PFSK-1 (cell line): Measurements from ENCODE around the gene ARHGAP6.

Source experiments
- FOXP2 ChIP-seq: optimal IDR thresholded peaks from 2 replicates; pipeline ENCODE3; 2011; ENCODE audit warnings: borderline replicate concordance, control low read depth, inconsistent platforms; ENCODE audit not compliant: insufficient read depth; ENCODE audit errors: extremely low read length, extremely low read depth
- POLR2AphosphoS5 ChIP-seq: IDR thresholded peaks from 2 replicates; pipeline ENCODE4 v1.6.1; 2012; ENCODE audit warnings: low read depth, mild to moderate bottlenecking, control low read depth, low read length, moderate library complexity
- SIN3A ChIP-seq: IDR thresholded peaks from 2 replicates; pipeline ENCODE4 v1.6.1; 2012; ENCODE audit warnings: mild to moderate bottlenecking, low read length, moderate library complexity, borderline replicate concordance; ENCODE audit not compliant: insufficient read depth
- TAF1 ChIP-seq: IDR thresholded peaks from 2 replicates; pipeline ENCODE4 v1.6.1; 2012; ENCODE audit warnings: low read length, control low read depth, borderline replicate concordance; ENCODE audit not compliant: insufficient read depth
- TF ChIP-seq, protein P1 (sequence below), 2 experiments: IDR thresholded peaks; 2 replicates each; pipeline versions ENCODE4 v1.6.1 to v1.8.0; 2011 to 2012; ENCODE audit warnings: low read depth in 2 of 2, low read length in 2 of 2, control low read depth in 1 of 2, inconsistent platforms in 1 of 2, mild to moderate bottlenecking in 1 of 2, moderate library complexity in 1 of 2; ENCODE audit not compliant: insufficient read depth in 1 of 2

DNA sequence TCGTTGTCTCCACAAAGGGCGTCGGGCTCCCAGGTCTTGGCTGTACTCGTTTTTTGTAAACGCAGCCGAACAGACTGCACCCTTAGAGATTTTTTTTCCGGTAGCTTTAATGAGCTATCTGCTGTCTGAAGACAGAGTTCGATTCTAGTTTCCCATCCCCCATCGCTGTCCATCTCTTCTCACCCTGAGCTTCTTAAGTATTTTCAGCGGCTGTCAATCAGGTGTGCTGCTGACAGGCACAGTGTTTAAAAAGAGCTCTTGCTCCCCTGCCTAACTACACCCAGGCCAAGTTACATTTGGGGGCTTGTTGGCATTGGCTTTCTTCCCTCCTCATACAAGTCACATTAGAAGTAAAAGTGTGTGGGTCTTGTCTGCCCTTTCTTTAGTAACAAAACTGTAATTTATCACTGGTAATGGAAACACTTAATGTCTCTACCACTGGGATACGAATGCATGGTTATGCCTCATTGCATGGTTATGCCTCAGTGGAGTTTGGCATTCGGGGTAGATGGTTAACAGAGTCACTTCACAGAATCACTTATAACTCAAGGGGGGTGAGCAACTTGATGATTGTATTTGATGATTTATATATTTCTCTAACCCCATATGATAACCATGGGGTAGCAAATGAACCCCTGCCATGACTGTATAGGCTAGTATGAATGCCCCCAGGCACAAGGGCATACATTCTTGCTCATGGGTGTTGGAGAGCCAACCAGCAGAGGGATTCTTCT is 1.4 kb upstream of the ARHGAP6 start:
- TF ChIP-seq POLR2AphosphoS5, result no peak
- TF ChIP-seq, protein P1, sequence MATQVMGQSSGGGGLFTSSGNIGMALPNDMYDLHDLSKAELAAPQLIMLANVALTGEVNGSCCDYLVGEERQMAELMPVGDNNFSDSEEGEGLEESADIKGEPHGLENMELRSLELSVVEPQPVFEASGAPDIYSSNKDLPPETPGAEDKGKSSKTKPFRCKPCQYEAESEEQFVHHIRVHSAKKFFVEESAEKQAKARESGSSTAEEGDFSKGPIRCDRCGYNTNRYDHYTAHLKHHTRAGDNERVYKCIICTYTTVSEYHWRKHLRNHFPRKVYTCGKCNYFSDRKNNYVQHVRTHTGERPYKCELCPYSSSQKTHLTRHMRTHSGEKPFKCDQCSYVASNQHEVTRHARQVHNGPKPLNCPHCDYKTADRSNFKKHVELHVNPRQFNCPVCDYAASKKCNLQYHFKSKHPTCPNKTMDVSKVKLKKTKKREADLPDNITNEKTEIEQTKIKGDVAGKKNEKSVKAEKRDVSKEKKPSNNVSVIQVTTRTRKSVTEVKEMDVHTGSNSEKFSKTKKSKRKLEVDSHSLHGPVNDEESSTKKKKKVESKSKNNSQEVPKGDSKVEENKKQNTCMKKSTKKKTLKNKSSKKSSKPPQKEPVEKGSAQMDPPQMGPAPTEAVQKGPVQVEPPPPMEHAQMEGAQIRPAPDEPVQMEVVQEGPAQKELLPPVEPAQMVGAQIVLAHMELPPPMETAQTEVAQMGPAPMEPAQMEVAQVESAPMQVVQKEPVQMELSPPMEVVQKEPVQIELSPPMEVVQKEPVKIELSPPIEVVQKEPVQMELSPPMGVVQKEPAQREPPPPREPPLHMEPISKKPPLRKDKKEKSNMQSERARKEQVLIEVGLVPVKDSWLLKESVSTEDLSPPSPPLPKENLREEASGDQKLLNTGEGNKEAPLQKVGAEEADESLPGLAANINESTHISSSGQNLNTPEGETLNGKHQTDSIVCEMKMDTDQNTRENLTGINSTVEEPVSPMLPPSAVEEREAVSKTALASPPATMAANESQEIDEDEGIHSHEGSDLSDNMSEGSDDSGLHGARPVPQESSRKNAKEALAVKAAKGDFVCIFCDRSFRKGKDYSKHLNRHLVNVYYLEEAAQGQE (IDR thresholded peaks at IDR 0.05; ENCODE audit: insufficient read depth in 1 of 2, low read depth in 2 of 2, low read length in 2 of 2), result no peak
- no peak for TF ChIP-seq TAF1
- TF ChIP-seq FOXP2, result no peak
- no peak for TF ChIP-seq SIN3A
